Fibroblast of skin of abdomen (primary cell): ENCODE data around the gene L3HYPDH. TPM values are rescaled to one million over a fixed set of nuclear protein-coding genes. Genes with fewer than 3 reads are reported as not detected.

Experiments
- DNase-seq: peaks from one replicate; pipeline ENCODE4 v3.0.0-alpha.2; 2013
- polyA plus RNA-seq, 2 experiments: library from polyadenylated mRNA; unstranded; fragments of 120-200 nt; gene quantifications; one replicate each; pipeline ENCODE4 v1.2.1, GENCODE V29; 2013; ENCODE audit not compliant: insufficient read length in 2 of 2

L3HYPDH gene
- 32.3 TPM for polyA plus RNA-seq (2013, experiment 1 of 2; ENCODE audit: insufficient read length)
- 31.8 TPM for polyA plus RNA-seq (2013, experiment 2 of 2; ENCODE audit: insufficient read length)

GRCh38 chr14:59483819-59484638 is at the start of gene L3HYPDH, which contains the start of gene JKAMP:
Gene L3HYPDH (minus strand): TSS chr14:59484408. CDS start chr14:59484316, 92 bp downstream.
Gene JKAMP (plus strand): TSS chr14:59484517. CDS start chr14:59484590, 73 bp downstream.
- peak; percentile 97 for DNase-seq

GRCh38 chr14:59532419-59532818 is 48.2 kb upstream of the L3HYPDH start:
- no peak for DNase-seq

- no peak for DNase-seq
Measured at GRCh38 chr14:59530349-59530748, 46.1 kb upstream of the L3HYPDH start.

GRCh38 chr14:59529189-59529588 is 45.0 kb upstream of the L3HYPDH start:
- no peak for DNase-seq

- no peak for DNase-seq
Measured at GRCh38 chr14:59520224-59520623, 36.0 kb upstream of the L3HYPDH start.

GRCh38 chr14:59511916-59512575 is 27.8 kb upstream of the L3HYPDH start:
- no peak for DNase-seq

GRCh38 chr14:59510966-59511365 is 26.8 kb upstream of the L3HYPDH start:
- DNase-seq: no peak

- DNase-seq: no peak
Measured at GRCh38 chr14:59510001-59510400, 25.8 kb upstream of the L3HYPDH start.

- DNase-seq: no peak
Measured at GRCh38 chr14:59509101-59509500, 24.9 kb upstream of the L3HYPDH start.

- no peak for DNase-seq
Measured at GRCh38 chr14:59507752-59508103, 23.5 kb upstream of the L3HYPDH start.

- DNase-seq: peak; percentile 33
Measured at GRCh38 chr14:59507063-59507751, 23.0 kb upstream of the L3HYPDH start.

- DNase-seq: no peak
Measured at GRCh38 chr14:59503256-59503655, 19.0 kb upstream of the L3HYPDH start.

GRCh38 chr14:59500732-59501131 is 16.5 kb upstream of the L3HYPDH start:
- no peak for DNase-seq

GRCh38 chr14:59492384-59492783 is 8.2 kb upstream of the L3HYPDH start:
- DNase-seq: no peak

- no peak for DNase-seq
Measured at GRCh38 chr14:59490756-59491155, 6.5 kb upstream of the L3HYPDH start.

GRCh38 chr14:59484639-59485175 is 499 bp upstream of the L3HYPDH start:
- no peak for DNase-seq

- peak; percentile 82 for DNase-seq
Measured at GRCh38 chr14:59483363-59483762, 845 bp downstream of the L3HYPDH start.

GRCh38 chr14:59482541-59483331 is 1.5 kb downstream of the L3HYPDH start:
- DNase-seq: peak; percentile 96

- DNase-seq: peak; percentile 82
Measured at GRCh38 chr14:59481871-59482540, 2.2 kb downstream of the L3HYPDH start.

- no peak for DNase-seq
Measured at GRCh38 chr14:59481407-59481806, 2.8 kb downstream of the L3HYPDH start.

- no peak for DNase-seq
Measured at GRCh38 chr14:59480166-59480565, 4.0 kb downstream of the L3HYPDH start.
